Progenitor cell of endocrine pancreas (in vitro differentiated cells): ENCODE data around the gene KRTAP9-8. TPM values are rescaled to one million over a fixed set of nuclear protein-coding genes. Genes with fewer than 3 reads are reported as not detected.
"Not testable (repeated sequence)": the region's sequence is repeated elsewhere in the genome, so short reads cannot be mapped to it uniquely, and the experiment has no call there.

Experiments used
- DNase-seq: peaks from one replicate; pipeline ENCODE4 v3.0.0; 2021; ENCODE audit warnings: low spot score; ENCODE audit not compliant: unreplicated experiment
- H3K27ac Mint-ChIP-seq: 2 replicates; pipeline ENCODE4 v1.8.0; 2021; ENCODE audit warnings: mild to moderate bottlenecking, moderate library complexity, mixed read lengths
- H3K27me3 Mint-ChIP-seq: 2 replicates; pipeline ENCODE4 v1.8.0; 2021; ENCODE audit warnings: mixed read lengths
- H3K36me3 Mint-ChIP-seq: 2 replicates; pipeline ENCODE4 v1.8.0; 2022; ENCODE audit warnings: mixed read lengths; ENCODE audit not compliant: insufficient read depth
- H3K4me1 Mint-ChIP-seq: 2 replicates; pipeline ENCODE4 v1.8.0; 2021; ENCODE audit warnings: low read depth, mixed read lengths
- H3K4me3 Mint-ChIP-seq: 2 replicates; pipeline ENCODE4 v1.8.0; 2021; ENCODE audit warnings: low read depth, mild to moderate bottlenecking, moderate library complexity, mixed read lengths
- H3K9me3 Mint-ChIP-seq: 2 replicates; pipeline ENCODE4 v1.8.0; 2021; ENCODE audit warnings: low read depth, mixed read lengths
- total RNA-seq: library from RNA; stranded (reverse); gene quantifications from 2 replicates; pipeline ENCODE4 v1.2.1, GENCODE V29; 2021
- TF ChIP-seq, protein P1 (sequence below): fragments of 200-600 bp; sonication (generic); IDR thresholded peaks from one replicate; pipeline ENCODE4 v1.5.0; 2021; ENCODE audit warnings: antibody characterized with exemption, mild to moderate bottlenecking; ENCODE audit not compliant: unreplicated experiment

KRTAP9-8 gene
- total RNA-seq, 1 donor from 2014 or later: not detected

- Mint-ChIP-seq H3K9me3 (no peaks in the 10 kb centered on the region), H3K4me3 (no peak overlapping the region), H3K27me3 (peaks cover 52% of the 10 kb centered on the region), H3K4me1 (no peaks in the 10 kb centered on the region), H3K36me3 (no peaks in the 10 kb centered on the region), H3K27ac (no peak overlapping the region)
- TF ChIP-seq, protein P1, sequence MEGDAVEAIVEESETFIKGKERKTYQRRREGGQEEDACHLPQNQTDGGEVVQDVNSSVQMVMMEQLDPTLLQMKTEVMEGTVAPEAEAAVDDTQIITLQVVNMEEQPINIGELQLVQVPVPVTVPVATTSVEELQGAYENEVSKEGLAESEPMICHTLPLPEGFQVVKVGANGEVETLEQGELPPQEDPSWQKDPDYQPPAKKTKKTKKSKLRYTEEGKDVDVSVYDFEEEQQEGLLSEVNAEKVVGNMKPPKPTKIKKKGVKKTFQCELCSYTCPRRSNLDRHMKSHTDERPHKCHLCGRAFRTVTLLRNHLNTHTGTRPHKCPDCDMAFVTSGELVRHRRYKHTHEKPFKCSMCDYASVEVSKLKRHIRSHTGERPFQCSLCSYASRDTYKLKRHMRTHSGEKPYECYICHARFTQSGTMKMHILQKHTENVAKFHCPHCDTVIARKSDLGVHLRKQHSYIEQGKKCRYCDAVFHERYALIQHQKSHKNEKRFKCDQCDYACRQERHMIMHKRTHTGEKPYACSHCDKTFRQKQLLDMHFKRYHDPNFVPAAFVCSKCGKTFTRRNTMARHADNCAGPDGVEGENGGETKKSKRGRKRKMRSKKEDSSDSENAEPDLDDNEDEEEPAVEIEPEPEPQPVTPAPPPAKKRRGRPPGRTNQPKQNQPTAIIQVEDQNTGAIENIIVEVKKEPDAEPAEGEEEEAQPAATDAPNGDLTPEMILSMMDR: no peak
- DNase-seq: no peak
Observed at GRCh38 chr17:41231731-41232130, 6.1 kb upstream of the KRTAP9-8 start.

GRCh38 chr17:41232399-41233105 lies 5.2 kb upstream of the KRTAP9-8 start, which contains the start of gene KRTAP9-3:
TSS of gene KRTAP9-3 (plus strand) at chr17:41232449. CDS start at chr17:41232502, 53 bp downstream.
- not testable (repeated sequence) for H3K4me1 Mint-ChIP-seq, H3K27ac Mint-ChIP-seq, H3K9me3 Mint-ChIP-seq, H3K4me3 Mint-ChIP-seq, H3K36me3 Mint-ChIP-seq, DNase-seq
- peaks cover 58% of the 10 kb centered on the region for H3K27me3 Mint-ChIP-seq

GRCh38 chr17:41237116-41237515 lies 683 bp upstream of the KRTAP9-8 start:
- peaks cover 13% of the 10 kb centered on the region for H3K9me3 Mint-ChIP-seq
- not testable (repeated sequence) for H3K4me3 Mint-ChIP-seq, DNase-seq, H3K27ac Mint-ChIP-seq, H3K4me1 Mint-ChIP-seq, H3K36me3 Mint-ChIP-seq
- H3K27me3 Mint-ChIP-seq: peaks cover 53% of the 10 kb centered on the region

DNA sequence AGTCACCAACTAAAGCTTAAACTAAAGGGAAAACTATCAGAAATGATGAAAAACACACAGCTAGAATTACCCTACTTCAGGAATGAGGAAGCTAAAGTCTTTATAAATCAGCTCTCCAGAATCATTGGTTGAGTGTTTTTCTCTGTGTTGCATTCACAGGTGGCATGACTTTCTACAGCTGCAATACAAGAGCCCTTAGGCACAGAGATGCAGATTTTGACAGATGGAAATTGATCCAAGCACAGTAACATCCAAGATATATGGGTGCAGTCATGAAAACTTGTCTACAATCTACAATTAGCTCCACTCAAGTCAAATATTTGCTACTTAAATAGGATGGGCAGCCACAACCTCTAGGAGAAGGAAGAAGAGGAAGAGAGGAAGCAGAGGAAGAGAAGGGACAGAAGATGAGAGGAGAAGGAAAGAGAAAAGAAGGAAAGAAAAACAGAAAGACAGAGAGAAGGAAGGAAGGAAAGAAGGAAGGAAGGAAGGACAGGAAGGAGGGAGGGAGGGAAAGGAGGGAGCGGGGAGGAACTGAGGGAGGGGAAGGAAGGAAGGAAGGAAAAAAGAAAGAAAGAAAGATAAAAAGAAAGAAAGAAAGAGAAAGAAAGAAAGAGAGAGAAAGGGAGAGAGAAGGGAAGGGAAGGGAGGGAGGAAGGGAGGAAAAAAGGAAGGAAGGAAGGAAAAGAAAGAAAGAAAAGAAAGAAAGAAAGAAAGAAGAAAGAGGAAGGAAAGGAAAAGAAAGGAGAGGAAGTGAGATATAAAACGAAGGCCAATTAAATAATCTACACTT lies 9.4 kb downstream of the KRTAP9-8 start:
- not testable (repeated sequence) for H3K36me3 Mint-ChIP-seq, H3K27ac Mint-ChIP-seq, H3K4me1 Mint-ChIP-seq, H3K4me3 Mint-ChIP-seq, H3K9me3 Mint-ChIP-seq, DNase-seq
- H3K27me3 Mint-ChIP-seq: peaks cover 51% of the 10 kb centered on the region

DNA sequence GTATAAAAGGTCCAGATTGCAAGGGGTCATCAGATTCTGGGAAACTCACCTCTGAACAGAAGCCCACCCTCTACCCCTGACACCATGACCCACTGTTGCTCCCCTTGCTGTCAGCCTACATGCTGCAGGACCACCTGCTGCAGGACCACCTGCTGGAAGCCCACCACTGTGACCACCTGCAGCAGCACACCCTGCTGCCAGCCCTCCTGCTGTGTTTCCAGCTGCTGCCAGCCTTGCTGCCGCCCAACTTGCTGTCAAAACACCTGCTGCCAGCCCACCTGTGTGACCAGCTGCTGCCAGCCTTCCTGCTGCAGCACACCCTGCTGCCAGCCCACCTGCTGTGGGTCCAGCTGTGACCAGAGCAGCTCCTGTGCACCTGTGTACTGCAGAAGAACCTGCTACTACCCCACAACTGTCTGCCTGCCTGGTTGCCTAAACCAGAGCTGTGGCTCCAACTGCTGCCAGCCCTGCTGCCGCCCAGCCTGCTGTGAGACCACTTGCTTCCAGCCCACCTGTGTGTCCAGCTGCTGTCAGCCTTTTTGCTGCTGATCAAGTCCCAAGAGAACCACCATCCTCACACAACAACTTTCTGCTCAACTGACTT lies 11.9 kb downstream of the KRTAP9-8 start, which contains the start of gene KRTAP9-4:
TSS of gene KRTAP9-4 (plus strand) at position 51 of the 604 bp plus-strand sequence. CDS start at position 85, 34 bp downstream.
- not testable (repeated sequence) for H3K4me1 Mint-ChIP-seq, H3K9me3 Mint-ChIP-seq, DNase-seq, H3K4me3 Mint-ChIP-seq, H3K27ac Mint-ChIP-seq, H3K36me3 Mint-ChIP-seq
- peaks cover 64% of the 10 kb centered on the region for H3K27me3 Mint-ChIP-seq

- no peaks in the 10 kb centered on the region for H3K9me3 Mint-ChIP-seq
- no peaks in the 10 kb centered on the region for H3K36me3 Mint-ChIP-seq
- no peaks in the 10 kb centered on the region for H3K4me1 Mint-ChIP-seq
- TF ChIP-seq, protein P1: no peak
- no peak overlapping the region for H3K27ac Mint-ChIP-seq
- H3K27me3 Mint-ChIP-seq: peaks cover 74% of the 10 kb centered on the region
- no peak for DNase-seq
- no peak overlapping the region for H3K4me3 Mint-ChIP-seq
Observed at GRCh38 chr17:41251261-41251660, 13.5 kb downstream of the KRTAP9-8 start.

DNA sequence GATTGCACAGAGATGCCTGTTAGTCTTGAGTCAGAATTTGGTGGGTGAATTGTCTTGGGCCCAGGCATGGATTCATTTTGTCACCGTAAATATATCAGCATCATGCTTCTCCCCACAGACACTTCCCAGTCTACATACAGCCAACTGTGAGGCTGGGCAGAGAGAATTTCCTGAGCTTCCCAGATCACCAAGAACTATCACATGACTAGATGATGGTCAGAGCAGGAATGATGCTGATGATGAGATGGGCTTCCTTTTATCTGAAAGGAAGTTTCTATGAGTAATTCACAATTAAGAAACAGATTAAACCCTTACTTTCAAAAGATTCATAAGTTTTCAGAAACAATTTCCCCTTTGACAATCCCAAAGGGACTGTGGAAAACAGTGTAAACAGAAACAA lies 17.1 kb downstream of the KRTAP9-8 start:
- DNase-seq: no peak
- TF ChIP-seq, protein P1: no peak

DNA sequence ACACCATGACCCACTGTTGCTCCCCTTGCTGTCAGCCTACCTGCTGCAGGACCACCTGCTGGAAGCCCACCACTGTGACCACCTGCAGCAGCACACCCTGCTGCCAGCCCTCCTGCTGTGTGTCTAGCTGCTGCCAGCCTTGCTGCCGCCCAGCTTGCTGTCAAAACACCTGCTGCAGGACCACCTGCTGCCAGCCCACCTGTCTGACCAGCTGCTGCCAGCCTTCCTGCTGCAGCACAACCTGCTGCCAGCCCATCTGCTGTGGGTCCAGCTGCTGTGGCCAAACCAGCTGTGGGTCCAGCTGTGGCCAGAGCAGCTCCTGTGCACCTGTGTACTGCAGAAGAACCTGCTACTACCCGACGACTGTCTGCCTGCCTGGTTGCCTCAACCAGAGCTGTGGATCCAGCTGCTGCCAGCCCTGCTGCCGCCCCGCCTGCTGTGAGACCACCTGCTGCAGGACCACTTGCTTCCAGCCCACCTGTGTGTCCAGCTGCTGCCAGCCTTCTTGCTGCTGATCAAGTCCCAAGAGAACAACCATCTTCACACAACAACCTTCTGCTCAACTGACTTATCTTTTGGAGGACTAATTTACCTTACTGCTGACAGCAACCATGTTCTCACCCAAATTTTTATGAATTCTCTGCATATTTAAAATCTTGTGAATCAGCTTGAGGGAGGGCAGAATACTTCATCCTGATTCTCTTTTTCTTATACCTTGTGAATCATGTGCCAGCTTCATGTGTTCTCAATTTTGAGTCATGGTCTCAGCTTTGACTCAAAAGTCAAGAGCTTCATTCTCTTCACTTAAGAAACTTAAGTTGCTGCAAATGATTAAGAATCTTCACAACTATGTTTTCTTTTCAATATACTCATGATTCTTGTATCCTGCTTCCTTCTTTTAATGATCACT lies 17.8 kb downstream of the KRTAP9-8 start, which contains the start of gene KRTAP9-9:
TSS of gene KRTAP9-9 (plus strand) at position 4 of the 910 bp plus-strand sequence.
- not testable (repeated sequence) for H3K36me3 Mint-ChIP-seq, H3K9me3 Mint-ChIP-seq, H3K4me3 Mint-ChIP-seq, H3K4me1 Mint-ChIP-seq, H3K27ac Mint-ChIP-seq, DNase-seq
- H3K27me3 Mint-ChIP-seq: peaks cover 68% of the 10 kb centered on the region

More for the DNA sequence above, 17.1 kb downstream of the KRTAP9-8 start:
- Mint-ChIP-seq H3K9me3 (no peaks in the 10 kb centered on the region), H3K27ac (no peak overlapping the region), H3K4me3 (no peak overlapping the region), H3K36me3 (no peaks in the 10 kb centered on the region), H3K4me1 (no peaks in the 10 kb centered on the region), H3K27me3 (peaks cover 72% of the 10 kb centered on the region)
